H9 (cell line): ENCODE data around the gene DIS3L. TPM values are rescaled to one million over a fixed set of nuclear protein-coding genes. Genes with fewer than 3 reads are reported as not detected.

Source experiments
- DNase-seq: peaks from one replicate; pipeline ENCODE4 v3.0.0-alpha.2; 2017
- H2AFZ ChIP-seq: one replicate; pipeline ENCODE4 v1.6.1; 2013; ENCODE audit warnings: mild to moderate bottlenecking, low read length, control low read depth, moderate library complexity
- H2AK5ac ChIP-seq: 2 replicates; pipeline ENCODE4 v1.6.1; 2013; ENCODE audit warnings: low read length, control low read depth, mixed read lengths; ENCODE audit not compliant: insufficient read length
- H2BK120ac ChIP-seq: one replicate; pipeline ENCODE4 v1.6.1; 2013; ENCODE audit warnings: low read depth, mild to moderate bottlenecking, low read length, control low read depth, inconsistent platforms; ENCODE audit not compliant: poor library complexity, severe bottlenecking
- H2BK12ac ChIP-seq: 2 replicates; pipeline ENCODE4 v1.6.1; 2013; ENCODE audit warnings: low read length, control low read depth, mixed read lengths, low read depth; ENCODE audit not compliant: insufficient read length
- H2BK15ac ChIP-seq: 2 replicates; pipeline ENCODE4 v1.6.1; 2013; ENCODE audit warnings: low read depth, low read length, control low read depth
- H2BK20ac ChIP-seq: one replicate; pipeline ENCODE4 v1.6.1; 2013; ENCODE audit warnings: low read depth, mild to moderate bottlenecking, low read length, control low read depth, inconsistent platforms; ENCODE audit not compliant: poor library complexity, severe bottlenecking
- H2BK5ac ChIP-seq: 2 replicates; pipeline ENCODE4 v1.6.1; 2013; ENCODE audit warnings: low read length, control low read depth, mixed read lengths; ENCODE audit not compliant: insufficient read length
- H3K14ac ChIP-seq: 2 replicates; pipeline ENCODE4 v1.6.1; 2013; ENCODE audit warnings: low read length, control low read depth; ENCODE audit not compliant: insufficient read depth
- H3K18ac ChIP-seq: 2 replicates; pipeline ENCODE4 v1.6.1; 2013; ENCODE audit warnings: low read depth, mild to moderate bottlenecking, mixed read lengths, low read length, control low read depth; ENCODE audit not compliant: insufficient read length
- H3K23ac ChIP-seq: 2 replicates; pipeline ENCODE4 v1.6.1; 2013; ENCODE audit warnings: low read length, control low read depth, mixed read lengths, low read depth; ENCODE audit not compliant: insufficient read length
- H3K23me2 ChIP-seq: 2 replicates; pipeline ENCODE4 v1.6.1; 2013; ENCODE audit warnings: low read depth, mild to moderate bottlenecking, mixed read lengths, low read length, control low read depth; ENCODE audit not compliant: insufficient read length, poor library complexity, severe bottlenecking
- H3K27ac ChIP-seq: 2 replicates; pipeline ENCODE4 v1.5.1; 2013; ENCODE audit warnings: low read length, control low read depth, mixed read lengths, low read depth; ENCODE audit not compliant: insufficient read length
- H3K27me3 ChIP-seq: 2 replicates; pipeline ENCODE4 v1.6.1; 2013; ENCODE audit warnings: low read length, control low read depth, inconsistent platforms; ENCODE audit not compliant: insufficient read depth
- H3K4ac ChIP-seq: 2 replicates; pipeline ENCODE4 v1.6.1; 2013; ENCODE audit warnings: low read depth, mild to moderate bottlenecking, control low read depth, inconsistent platforms, low read length, moderate library complexity
- H3K4me1 ChIP-seq: 2 replicates; pipeline ENCODE4 v1.6.1; 2013; ENCODE audit warnings: low read length, control low read depth, inconsistent platforms; ENCODE audit not compliant: insufficient read depth
- H3K4me2 ChIP-seq: 2 replicates; pipeline ENCODE4 v1.6.1; 2013; ENCODE audit warnings: low read length, control low read depth, mixed read lengths; ENCODE audit not compliant: insufficient read length, insufficient read depth
- H3K56ac ChIP-seq: 2 replicates; pipeline ENCODE4 v1.6.1; 2013; ENCODE audit warnings: low read depth, mild to moderate bottlenecking, mixed read lengths, low read length, control low read depth; ENCODE audit not compliant: insufficient read length
- H3K79me1 ChIP-seq: 2 replicates; pipeline ENCODE4 v1.6.1; 2013; ENCODE audit warnings: low read depth, mild to moderate bottlenecking, moderate library complexity, low read length, control low read depth, inconsistent platforms; ENCODE audit not compliant: insufficient read depth, poor library complexity, severe bottlenecking
- H3K79me2 ChIP-seq: 2 replicates; pipeline ENCODE4 v1.6.1; 2013; ENCODE audit warnings: low read length, control low read depth, inconsistent platforms; ENCODE audit not compliant: insufficient read depth
- H3K9ac ChIP-seq: 2 replicates; pipeline ENCODE4 v1.6.1; 2013; ENCODE audit warnings: low read length, control low read depth, mixed read lengths; ENCODE audit not compliant: insufficient read length; ENCODE audit errors: extremely low read depth
- H3K9me3 ChIP-seq: one replicate; pipeline ENCODE4 v1.6.1; 2013; ENCODE audit warnings: low read depth, low read length, inconsistent platforms; ENCODE audit not compliant: control insufficient read depth
- H3T11ph ChIP-seq: one replicate; pipeline ENCODE4 v1.6.1; 2013; ENCODE audit warnings: mild to moderate bottlenecking, low read length, control low read depth, inconsistent platforms
- H4K20me1 ChIP-seq: one replicate; pipeline ENCODE4 v1.6.1; 2013; ENCODE audit not compliant: control insufficient read depth, insufficient read length, insufficient read depth
- H4K5ac ChIP-seq: 2 replicates; pipeline ENCODE4 v1.6.1; 2013; ENCODE audit warnings: low read depth, mild to moderate bottlenecking, mixed read lengths, low read length, control low read depth; ENCODE audit not compliant: insufficient read length
- H4K8ac ChIP-seq: replicated peaks from 2 replicates; pipeline ENCODE4 v1.6.1; 2013; ENCODE audit warnings: low read length, control low read depth, mixed read lengths, low read depth; ENCODE audit not compliant: insufficient read length
- H4K91ac ChIP-seq: 2 replicates; pipeline ENCODE4 v1.6.1; 2013; ENCODE audit warnings: low read depth, mild to moderate bottlenecking, moderate library complexity, mixed read lengths, low read length, control low read depth; ENCODE audit not compliant: insufficient read length
- H3K27ac Mint-ChIP-seq, 3 experiments: 2 replicates in 2 of 3; 3 replicates in 1 of 3; pipeline ENCODE4 v1.8.0; 2020 to 2021; ENCODE audit warnings: mixed read lengths in 3 of 3, mild to moderate bottlenecking in 1 of 3, moderate library complexity in 1 of 3
- H3K27me3 Mint-ChIP-seq: 2 replicates; pipeline ENCODE4 v1.8.0; 2021; ENCODE audit warnings: low read depth, mild to moderate bottlenecking, moderate library complexity, mixed read lengths
- H3K36me3 Mint-ChIP-seq, 3 experiments: 2 replicates in 2 of 3; 3 replicates in 1 of 3; pipeline ENCODE4 v1.8.0; 2020 to 2021; ENCODE audit warnings: low read depth in 3 of 3, mixed read lengths in 3 of 3; ENCODE audit not compliant: insufficient read depth in 1 of 3
- H3K4me1 Mint-ChIP-seq, 2 experiments: 2 replicates each; pipeline ENCODE4 v1.8.0; 2020; ENCODE audit warnings: mixed read lengths in 2 of 2
- H3K4me3 Mint-ChIP-seq, 2 experiments: 2 replicates in 1 of 2; 3 replicates in 1 of 2; pipeline ENCODE4 v1.8.0; 2020 to 2021; ENCODE audit warnings: mild to moderate bottlenecking in 2 of 2, mixed read lengths in 2 of 2, moderate library complexity in 1 of 2
- H3K9me3 Mint-ChIP-seq, 2 experiments: 2 replicates in 1 of 2; 3 replicates in 1 of 2; pipeline ENCODE4 v1.8.0; 2020; ENCODE audit warnings: mild to moderate bottlenecking in 2 of 2, mixed read lengths in 2 of 2, moderate library complexity in 1 of 2
- CTCF ChIP-seq: fragments of 200-600 bp; sonication (generic); conservative IDR thresholded peaks from 3 replicates; pipeline ENCODE4 v1.8.0; 2021; ENCODE audit warnings: antibody characterized with exemption, mild to moderate bottlenecking
- WGBS: extraction: QIAGEN DNeasy Blood & Tissue Kit; methylation state at CpG from one replicate; pipeline ENCODE4 v1.1.7; 2013; ENCODE audit warnings: missing lambda C conversion rate, low lambda C conversion rate, mixed read lengths; ENCODE audit not compliant: insufficient read length; ENCODE audit errors: extremely low coverage; 5-methylcytosine and 5-hydroxymethylcytosine counted together
- total RNA-seq: library from RNA; stranded (reverse); gene quantifications from 2 replicates; pipeline ENCODE4 v1.2.1, GENCODE V29; 2021

DIS3L gene
- total RNA-seq, 1 experiment from 2014 or later = 30.2 TPM

GRCh38 chr15:66252685-66253417 is 40.5 kb upstream of the DIS3L start:
- H3K27me3 ChIP-seq = peaks cover 41% of the 10 kb centered on the region

More at GRCh38 chr15:66252685-66253417, 40.5 kb upstream of the DIS3L start:
- Histone ChIP-seq H3K9me3 (no peaks in the 10 kb centered on the region), H3K79me2 (no peaks in the 10 kb centered on the region), H3K4ac (no peak overlapping the region), H2BK5ac (no peak overlapping the region), H3K23ac (no peak overlapping the region), H3K18ac (no peak overlapping the region), H2BK12ac (no peak overlapping the region), H2AFZ (no peak overlapping the region), H2BK120ac (no peak overlapping the region), H3K27ac (no peak overlapping the region), H2BK15ac (no peak overlapping the region), H3T11ph (no peak overlapping the region), H4K20me1 (peaks cover 2% of the 10 kb centered on the region), H4K91ac (no peak overlapping the region), H2AK5ac (no peak overlapping the region), H3K4me1 (no peaks in the 10 kb centered on the region), H3K79me1 (no peaks in the 10 kb centered on the region), H3K14ac (no peak overlapping the region), H4K8ac (no peak overlapping the region), H3K9ac (no peak overlapping the region), H3K23me2 (peaks cover 19% of the 10 kb centered on the region), H2BK20ac (no peak overlapping the region), H3K4me2 (peak overlapping the region; percentile 77), H4K5ac (no peak overlapping the region), H3K56ac (no peak overlapping the region)
- H3K27ac Mint-ChIP-seq = peak overlapping the region in 1 of 3 experiments; percentile 24; a peak in 1 of 7 replicates
- H3K9me3 Mint-ChIP-seq = peaks cover 0 to 4% of the 10 kb centered on the region in 2 experiments; a peak in 1 of 5 replicates
- no peaks in the 10 kb centered on the region for H3K36me3 Mint-ChIP-seq
- H3K4me3 Mint-ChIP-seq = peak overlapping the region; percentile 61 to 86
- WGBS = no CpG with 5 or more reads among the region's 64 CpGs
- peaks cover 90% of the 10 kb centered on the region for H3K27me3 Mint-ChIP-seq
- peaks cover 37 to 48% of the 10 kb centered on the region in 2 experiments for H3K4me1 Mint-ChIP-seq
- TF ChIP-seq CTCF = no peak
- peak; percentile 49 for DNase-seq
